Panc1 (cell line): ENCODE results near the gene LGALS16. TPM values are rescaled to one million over a fixed set of nuclear protein-coding genes. Genes with fewer than 3 reads are reported as not detected.

Experiments used
- ATAC-seq: fragments of 200-7000 bp; cut with Tn5 transposase; 2 replicates; pipeline ENCODE4 v1.9.1; 2020; ENCODE audit warnings: mild to moderate bottlenecking, moderate library complexity
- BruUV-seq: library from RNA; stranded (reverse); fragments of 400-500 nt; replicated peaks from 2 replicates; lab custom pipeline; 2021; lab: Mats Ljungman, UMichigan
- CTCF ChIA-PET: fragments of 300-600 bp; sonication (Branson Sonifier 250); formaldehyde crosslinking; loops from one replicate; lab custom pipeline; 2022; ENCODE audit warnings: antibody characterized with exemption; lab: Charles Lee
- POLR2A ChIA-PET: fragments of 300-600 bp; sonication (Branson Sonifier 250); formaldehyde crosslinking; loops from one replicate; lab custom pipeline; 2022; ENCODE audit warnings: antibody characterized with exemption; lab: Charles Lee
- DNase-seq: peaks from one replicate; pipeline ENCODE4 v3.0.0-alpha.2; 2010; ENCODE audit warnings: low read depth, low spot score
- H3K27ac ChIP-seq: 2 replicates; pipeline ENCODE4 v1.5.1; 2011; ENCODE audit warnings: mild to moderate bottlenecking, low read length, inconsistent platforms
- H3K27me3 ChIP-seq: fragments of 200-500 bp; sonication (Bioruptor generic); 2 replicates; pipeline ENCODE4 v1.6.0; 2014; ENCODE audit warnings: low read length, inconsistent platforms; ENCODE audit not compliant: control insufficient read depth, insufficient read depth
- H3K36me3 ChIP-seq: fragments of 200-500 bp; sonication (Bioruptor generic); 2 replicates; pipeline ENCODE4 v1.5.1; 2014; ENCODE audit warnings: inconsistent platforms, mild to moderate bottlenecking, low read length, moderate library complexity; ENCODE audit not compliant: control insufficient read depth, insufficient read depth
- H3K4me1 ChIP-seq: 2 replicates; pipeline ENCODE4 v1.5.1; 2011; ENCODE audit warnings: inconsistent platforms, mild to moderate bottlenecking, low read length, moderate library complexity; ENCODE audit not compliant: control insufficient read depth, insufficient read depth
- H3K4me3 ChIP-seq, 2 experiments: 2 replicates each; pipeline ENCODE4 v1.5.1; 2011 to 2012; ENCODE audit warnings: low read depth in 2 of 2, low read length in 2 of 2, mild to moderate bottlenecking in 2 of 2, inconsistent platforms in 1 of 2, moderate library complexity in 1 of 2
- H3K9me3 ChIP-seq: fragments of 200-500 bp; sonication (Bioruptor generic); 2 replicates; pipeline ENCODE4 v1.5.1; 2014; ENCODE audit warnings: low read depth, mild to moderate bottlenecking, inconsistent platforms, low read length, moderate library complexity; ENCODE audit not compliant: control insufficient read depth, insufficient read depth
- POLR2AphosphoS5 ChIP-seq: IDR thresholded peaks from 2 replicates; pipeline ENCODE4 v1.6.1; 2012; ENCODE audit warnings: mild to moderate bottlenecking, low read depth, low read length, moderate library complexity
- SIN3A ChIP-seq: IDR thresholded peaks from 2 replicates; pipeline ENCODE4 v1.6.1; 2012; ENCODE audit warnings: low read depth, mild to moderate bottlenecking, low read length, moderate library complexity, borderline replicate concordance; ENCODE audit not compliant: insufficient read depth
- TCF7L2 ChIP-seq: IDR thresholded peaks from 2 replicates; pipeline ENCODE4 v1.6.1; 2011; ENCODE audit warnings: mild to moderate bottlenecking, low read depth, low read length, inconsistent platforms
- in situ Hi-C: cut with HindIII; loops from 2 replicates; pipeline ENCODE4 v1.10.0; 2016; ENCODE audit warnings: low sequenced_read_pairs, low pct_unique_long_range_greater_than_20kb
- intact Hi-C: fragments of 100-400 bp; cut with micrococcal nuclease; formaldehyde crosslinking; loops from one replicate; pipeline ENCODE4 v1.10.0; 2022; ENCODE audit not compliant: unreplicated experiment
- total RNA-seq: library from RNA; stranded (reverse); gene quantifications from one replicate; pipeline ENCODE4 v1.2.1, GENCODE V29; 2021; ENCODE audit not compliant: unreplicated experiment
- TF ChIP-seq, protein P1 (sequence below): fragments of 450-650 bp; IDR thresholded peaks from 2 replicates; pipeline ENCODE4 v1.5.1; 2017; ENCODE audit warnings: mild to moderate bottlenecking
- TF ChIP-seq, protein P2 (sequence below), 2 experiments: IDR thresholded peaks; 2 replicates each; pipeline ENCODE4 v1.6.1; 2011 to 2012; ENCODE audit warnings: low read depth in 2 of 2, control low read depth in 1 of 2, low read length in 1 of 2, mild to moderate bottlenecking in 1 of 2, moderate library complexity in 1 of 2; ENCODE audit not compliant: insufficient read depth in 1 of 2

LGALS16 gene
- total RNA-seq, 1 experiment from 2014 or later = not detected

DNA sequence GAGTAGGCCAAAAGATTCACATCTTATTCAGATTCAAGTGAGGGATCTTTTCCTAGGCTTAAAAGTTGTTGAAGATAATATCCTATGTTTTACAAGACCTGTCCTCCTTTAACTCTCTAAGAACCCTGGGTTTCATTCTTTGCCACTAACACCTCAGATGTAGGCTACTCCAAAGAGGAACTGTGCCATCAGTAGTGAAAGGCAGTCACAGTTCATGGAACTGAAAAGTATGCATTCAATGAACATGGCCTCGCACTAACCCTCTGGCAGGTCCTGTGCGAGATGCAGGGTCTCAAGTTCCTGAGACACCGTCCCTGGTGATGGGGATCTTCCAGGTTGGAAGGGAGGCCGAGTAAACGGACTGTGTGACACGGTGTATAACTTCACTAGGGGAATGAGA, 52.9 kb downstream of the LGALS16 start:
- in situ Hi-C loops (no loop called here), intact Hi-C loops (loop anchor here (1.0 kb wide), 1 partner anchor 525 kb away; no protein-coding TSS in a partner anchor)

DNA sequence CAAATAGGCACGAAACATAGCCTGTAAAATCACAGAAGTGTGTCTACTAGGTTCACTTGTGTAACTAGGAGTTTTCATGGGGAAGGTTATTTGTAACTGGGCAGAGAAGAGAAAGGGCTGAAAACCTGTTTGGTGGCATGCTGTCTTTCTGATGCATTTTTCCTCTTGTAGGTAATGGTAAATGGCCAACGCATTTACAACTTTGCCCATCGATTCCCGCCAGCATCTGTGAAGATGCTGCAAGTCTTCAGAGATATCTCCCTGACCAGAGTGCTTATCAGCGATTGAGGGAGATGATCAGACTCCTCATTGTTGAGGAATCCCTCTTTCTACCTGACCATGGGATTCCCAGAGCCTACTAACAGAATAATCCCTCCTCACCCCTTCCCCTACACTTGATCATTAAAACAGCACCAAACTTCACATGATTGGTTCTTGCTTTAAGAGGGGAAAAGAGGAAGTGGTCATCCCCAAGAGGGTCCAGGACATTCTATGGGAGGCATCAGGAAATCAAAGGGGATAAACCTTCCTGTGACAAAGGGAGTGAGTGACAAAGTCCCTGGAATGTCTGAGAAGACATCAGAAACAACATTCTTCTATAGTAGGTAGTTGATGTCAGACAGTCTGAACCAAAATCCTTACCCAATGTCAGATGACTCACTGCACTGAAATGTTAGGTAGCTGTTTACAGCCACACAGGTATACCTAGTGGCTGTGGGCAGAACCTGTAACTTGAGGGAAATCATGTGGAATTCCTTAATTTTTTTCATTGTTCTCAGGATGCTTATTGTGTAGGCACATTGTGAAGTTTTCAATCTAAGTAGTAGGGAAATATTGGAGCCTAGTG, 53.5 kb downstream of the LGALS16 start:
- in situ Hi-C loops (no loop called here), intact Hi-C loops (no loop called here)
- Histone ChIP-seq H3K4me1 (no peaks in the 10 kb centered on the region), H3K36me3 (no peaks in the 10 kb centered on the region), H3K27me3 (peaks cover 71% of the 10 kb centered on the region), H3K4me3 (no peak overlapping the region), H3K27ac (no peak overlapping the region), H3K9me3 (no peaks in the 10 kb centered on the region)
- CTCF ChIA-PET = no interaction called here
- POLR2A ChIA-PET = no interaction called here
- ATAC-seq = no peak
- TF ChIP-seq POLR2AphosphoS5 (no peak), TCF7L2 (no peak), SIN3A (no peak)
- TF ChIP-seq, protein P1, sequence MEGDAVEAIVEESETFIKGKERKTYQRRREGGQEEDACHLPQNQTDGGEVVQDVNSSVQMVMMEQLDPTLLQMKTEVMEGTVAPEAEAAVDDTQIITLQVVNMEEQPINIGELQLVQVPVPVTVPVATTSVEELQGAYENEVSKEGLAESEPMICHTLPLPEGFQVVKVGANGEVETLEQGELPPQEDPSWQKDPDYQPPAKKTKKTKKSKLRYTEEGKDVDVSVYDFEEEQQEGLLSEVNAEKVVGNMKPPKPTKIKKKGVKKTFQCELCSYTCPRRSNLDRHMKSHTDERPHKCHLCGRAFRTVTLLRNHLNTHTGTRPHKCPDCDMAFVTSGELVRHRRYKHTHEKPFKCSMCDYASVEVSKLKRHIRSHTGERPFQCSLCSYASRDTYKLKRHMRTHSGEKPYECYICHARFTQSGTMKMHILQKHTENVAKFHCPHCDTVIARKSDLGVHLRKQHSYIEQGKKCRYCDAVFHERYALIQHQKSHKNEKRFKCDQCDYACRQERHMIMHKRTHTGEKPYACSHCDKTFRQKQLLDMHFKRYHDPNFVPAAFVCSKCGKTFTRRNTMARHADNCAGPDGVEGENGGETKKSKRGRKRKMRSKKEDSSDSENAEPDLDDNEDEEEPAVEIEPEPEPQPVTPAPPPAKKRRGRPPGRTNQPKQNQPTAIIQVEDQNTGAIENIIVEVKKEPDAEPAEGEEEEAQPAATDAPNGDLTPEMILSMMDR = no peak
- TF ChIP-seq, protein P2, sequence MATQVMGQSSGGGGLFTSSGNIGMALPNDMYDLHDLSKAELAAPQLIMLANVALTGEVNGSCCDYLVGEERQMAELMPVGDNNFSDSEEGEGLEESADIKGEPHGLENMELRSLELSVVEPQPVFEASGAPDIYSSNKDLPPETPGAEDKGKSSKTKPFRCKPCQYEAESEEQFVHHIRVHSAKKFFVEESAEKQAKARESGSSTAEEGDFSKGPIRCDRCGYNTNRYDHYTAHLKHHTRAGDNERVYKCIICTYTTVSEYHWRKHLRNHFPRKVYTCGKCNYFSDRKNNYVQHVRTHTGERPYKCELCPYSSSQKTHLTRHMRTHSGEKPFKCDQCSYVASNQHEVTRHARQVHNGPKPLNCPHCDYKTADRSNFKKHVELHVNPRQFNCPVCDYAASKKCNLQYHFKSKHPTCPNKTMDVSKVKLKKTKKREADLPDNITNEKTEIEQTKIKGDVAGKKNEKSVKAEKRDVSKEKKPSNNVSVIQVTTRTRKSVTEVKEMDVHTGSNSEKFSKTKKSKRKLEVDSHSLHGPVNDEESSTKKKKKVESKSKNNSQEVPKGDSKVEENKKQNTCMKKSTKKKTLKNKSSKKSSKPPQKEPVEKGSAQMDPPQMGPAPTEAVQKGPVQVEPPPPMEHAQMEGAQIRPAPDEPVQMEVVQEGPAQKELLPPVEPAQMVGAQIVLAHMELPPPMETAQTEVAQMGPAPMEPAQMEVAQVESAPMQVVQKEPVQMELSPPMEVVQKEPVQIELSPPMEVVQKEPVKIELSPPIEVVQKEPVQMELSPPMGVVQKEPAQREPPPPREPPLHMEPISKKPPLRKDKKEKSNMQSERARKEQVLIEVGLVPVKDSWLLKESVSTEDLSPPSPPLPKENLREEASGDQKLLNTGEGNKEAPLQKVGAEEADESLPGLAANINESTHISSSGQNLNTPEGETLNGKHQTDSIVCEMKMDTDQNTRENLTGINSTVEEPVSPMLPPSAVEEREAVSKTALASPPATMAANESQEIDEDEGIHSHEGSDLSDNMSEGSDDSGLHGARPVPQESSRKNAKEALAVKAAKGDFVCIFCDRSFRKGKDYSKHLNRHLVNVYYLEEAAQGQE (IDR thresholded peaks at IDR 0.05; ENCODE audit: insufficient read depth in 1 of 2, low read depth in 2 of 2, low read length in 1 of 2) = no peak
- BruUV-seq = no TSS peak
- no peak for DNase-seq

More for the DNA sequence above, 52.9 kb downstream of the LGALS16 start:
- H3K4me3 ChIP-seq = no peak overlapping the region
- ATAC-seq (no peak), DNase-seq (no peak)
- CTCF ChIA-PET = no interaction called here
- peaks cover 78% of the 10 kb centered on the region for H3K27me3 ChIP-seq
- no TSS peak for BruUV-seq
- H3K9me3 ChIP-seq = no peaks in the 10 kb centered on the region
- H3K36me3 ChIP-seq = no peaks in the 10 kb centered on the region
- H3K4me1 ChIP-seq = no peaks in the 10 kb centered on the region
- H3K27ac ChIP-seq = no peak overlapping the region
- POLR2A ChIA-PET = interaction anchor here (0.5 to 0.6 kb wide), 2 partner anchors 136 to 154 kb away, joined by 3 read pairs; no protein-coding TSS in a partner anchor
- TF ChIP-seq, protein P1 = no peak
- TF ChIP-seq POLR2AphosphoS5 (no peak), SIN3A (no peak), TCF7L2 (no peak)
- TF ChIP-seq, protein P2 (IDR thresholded peaks at IDR 0.05; ENCODE audit: insufficient read depth in 1 of 2, low read depth in 2 of 2, low read length in 1 of 2) = no peak
